Vagina (tissue), 2 donors: ENCODE results near the gene G2E3. TPM values are rescaled to one million over a fixed set of nuclear protein-coding genes. Genes with fewer than 3 reads are reported as not detected.

ENCODE experiments used
- DNase-seq, 2 donors: peaks; one replicate each; pipeline ENCODE4 v3.0.0-alpha.2; 2017; ENCODE audit errors: extremely low spot score in 2 of 2
- H3K27ac ChIP-seq: fragments of 200-600 bp; sonication (generic); one replicate; pipeline ENCODE4 v1.5.1; 2019
- H3K27me3 ChIP-seq: fragments of 200-600 bp; sonication (generic); one replicate; pipeline ENCODE4 v1.5.1; 2019
- H3K36me3 ChIP-seq, 2 donors: fragments of 200-600 bp; sonication (generic); one replicate each; pipeline ENCODE4 v1.5.1; 2017 to 2019
- H3K4me1 ChIP-seq: fragments of 200-600 bp; sonication (generic); one replicate; pipeline ENCODE4 v1.5.1; 2019
- H3K4me3 ChIP-seq, 2 donors: fragments of 200-600 bp; sonication (generic); 1 replicate in 1 of 2; 2 replicates in 1 of 2; pipeline ENCODE4 v1.5.1; 2016 to 2019
- H3K9me3 ChIP-seq: fragments of 200-600 bp; sonication (generic); one replicate; pipeline ENCODE4 v1.5.1; 2019
- CTCF ChIP-seq, 3 experiments: fragments of 450-650 bp in 2 of 3; fragments of 200-600 bp in 1 of 3; sonication (generic) in 1 of 3; IDR thresholded peaks; one replicate each; pipeline ENCODE4 v1.5.1; 2017 to 2019; ENCODE audit warnings: antibody characterized with exemption in 3 of 3, mild to moderate bottlenecking in 2 of 3, moderate library complexity in 2 of 3
- POLR2A ChIP-seq, 2 donors: fragments of 450-650 bp; IDR thresholded peaks; one replicate each; pipeline ENCODE4 v1.6.1; 2017; ENCODE audit warnings: antibody characterized with exemption in 2 of 2, mild to moderate bottlenecking in 2 of 2, moderate library complexity in 2 of 2
- POLR2AphosphoS5 ChIP-seq, 2 donors: sonication (generic); formaldehyde crosslinking; IDR thresholded peaks; one replicate each; pipeline ENCODE4 v1.9.0; 2017; ENCODE audit warnings: antibody characterized with exemption in 2 of 2, mild to moderate bottlenecking in 2 of 2, low read depth in 1 of 2; ENCODE audit not compliant: insufficient read depth in 1 of 2
- intact Hi-C: fragments of 100-400 bp; cut with DNase I; formaldehyde crosslinking; loops from one replicate; pipeline ENCODE4 v1.15.1; 2023
- total RNA-seq: library from RNA; depleted of rRNA; stranded (reverse); fragments of >200 nt; gene quantifications from one replicate; pipeline ENCODE4 v1.2.3, GENCODE V29; 2016

Gene G2E3
- total RNA-seq, 1 donor from 2014 or later = 7.4 TPM

DNA sequence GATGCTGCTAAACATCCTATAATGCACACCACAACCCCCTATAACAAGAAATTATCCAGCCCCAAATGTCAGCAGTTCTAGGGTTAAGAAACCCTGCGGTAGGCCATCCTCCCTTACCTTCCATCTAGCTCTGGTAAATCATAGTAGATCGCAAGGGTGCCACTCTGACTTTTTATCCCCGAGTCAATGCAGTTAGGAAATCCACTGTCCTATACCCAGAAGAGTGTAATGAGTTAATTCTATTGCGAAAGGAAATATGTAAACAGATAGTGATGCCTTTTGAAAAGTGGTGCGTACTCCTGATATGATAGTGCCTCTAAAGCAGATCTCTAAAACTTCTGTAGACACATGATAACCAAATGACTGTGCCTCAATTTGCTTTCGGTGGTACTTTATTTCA lies 93.0 kb downstream of the G2E3 start:
- Histone ChIP-seq H3K27ac (no peak overlapping the region), H3K36me3 (peaks cover 0 to 64% of the 10 kb centered on the region in 2 donors), H3K4me1 (no peaks in the 10 kb centered on the region), H3K4me3 (no peak overlapping the region), H3K9me3 (no peaks in the 10 kb centered on the region), H3K27me3 (no peaks in the 10 kb centered on the region)
- no peak for TF ChIP-seq POLR2A (IDR thresholded peaks at IDR 0.05)
- no peak for DNase-seq
- intact Hi-C loops = no loop called here

DNA sequence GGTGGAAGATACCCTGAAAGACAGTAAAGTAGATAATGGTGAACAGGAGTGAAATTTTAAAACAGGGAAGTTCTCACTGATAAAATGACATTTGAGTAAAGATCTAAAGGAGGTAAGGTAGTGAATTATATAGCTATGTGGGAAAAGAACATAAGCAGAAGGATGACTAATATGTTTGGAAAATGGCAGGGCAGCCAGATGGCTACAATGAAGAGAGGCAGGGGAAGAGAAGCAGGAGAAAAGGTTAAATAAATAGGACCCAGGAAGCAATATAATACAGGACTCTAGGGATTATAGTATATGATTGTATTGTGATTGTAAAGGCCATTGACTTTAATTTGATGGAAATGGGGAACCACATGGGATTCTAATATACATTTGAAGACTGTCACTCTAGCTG lies 96.2 kb downstream of the G2E3 start:
- Histone ChIP-seq H3K36me3 (peaks cover 0 to 63% of the 10 kb centered on the region in 2 donors), H3K9me3 (no peaks in the 10 kb centered on the region), H3K27me3 (no peaks in the 10 kb centered on the region), H3K4me1 (no peaks in the 10 kb centered on the region), H3K4me3 (no peak overlapping the region), H3K27ac (no peak overlapping the region)
- intact Hi-C loops = no loop called here
- TF ChIP-seq POLR2AphosphoS5 (IDR thresholded peaks at IDR 0.05; ENCODE audit: insufficient read depth in 1 of 2, low read depth in 1 of 2) = no peak
- TF ChIP-seq POLR2A (IDR thresholded peaks at IDR 0.05) = no peak
- TF ChIP-seq CTCF (IDR thresholded peaks at IDR 0.05) = no peak
- no peak for DNase-seq

GRCh38 chr14:30655658-30656057 lies 96.7 kb downstream of the G2E3 start:
- no peak for DNase-seq
- TF ChIP-seq POLR2A (IDR thresholded peaks at IDR 0.05) (no peak), CTCF (IDR thresholded peaks at IDR 0.05) (no peak), POLR2AphosphoS5 (IDR thresholded peaks at IDR 0.05; ENCODE audit: insufficient read depth in 1 of 2, low read depth in 1 of 2) (no peak)
- Histone ChIP-seq H3K27ac (no peak overlapping the region), H3K4me1 (no peaks in the 10 kb centered on the region), H3K9me3 (no peaks in the 10 kb centered on the region), H3K4me3 (no peak overlapping the region), H3K36me3 (peaks cover 0 to 59% of the 10 kb centered on the region in 2 donors), H3K27me3 (no peaks in the 10 kb centered on the region)
- intact Hi-C loops = no loop called here

DNA sequence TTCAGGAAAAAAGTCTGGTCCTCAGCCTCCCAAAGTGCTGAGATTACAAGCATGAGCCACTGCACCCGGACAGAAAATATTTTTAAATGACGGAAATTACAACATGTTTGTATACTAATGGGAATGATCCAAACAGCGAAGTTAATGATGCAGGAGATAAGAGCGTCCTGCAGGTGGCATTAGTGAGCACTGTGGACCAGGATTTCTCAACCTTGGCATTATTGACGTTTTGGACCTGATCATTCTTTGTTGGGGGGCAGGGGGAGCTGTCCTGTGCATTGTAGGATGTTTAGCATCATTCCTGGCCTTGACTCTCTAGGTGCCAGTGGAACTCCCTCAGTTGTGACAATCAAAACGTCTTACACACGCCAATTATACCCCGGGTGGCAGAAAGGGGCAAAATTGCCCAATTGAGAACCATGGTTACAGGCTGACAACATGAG lies 97.3 kb downstream of the G2E3 start:
- no peak overlapping the region for H3K27ac ChIP-seq
- TF ChIP-seq CTCF (IDR thresholded peaks at IDR 0.05) (peak in 2 of 3 experiments; percentile 54 to 57), POLR2A (IDR thresholded peaks at IDR 0.05) (no peak)

GRCh38 chr14:30657050-30657449 lies 98.1 kb downstream of the G2E3 start:
- Histone ChIP-seq H3K9me3 (no peaks in the 10 kb centered on the region), H3K27me3 (no peaks in the 10 kb centered on the region), H3K36me3 (peaks cover 0 to 52% of the 10 kb centered on the region in 2 donors), H3K27ac (no peak overlapping the region), H3K4me3 (no peak overlapping the region), H3K4me1 (no peaks in the 10 kb centered on the region)
- no peak for TF ChIP-seq POLR2AphosphoS5 (IDR thresholded peaks at IDR 0.05; ENCODE audit: insufficient read depth in 1 of 2, low read depth in 1 of 2)
- no peak for TF ChIP-seq POLR2A (IDR thresholded peaks at IDR 0.05)
- TF ChIP-seq CTCF (IDR thresholded peaks at IDR 0.05) = no peak
- no peak for DNase-seq
- intact Hi-C loops = no loop called here

More for the DNA sequence above, 97.3 kb downstream of the G2E3 start:
- Histone ChIP-seq H3K27me3 (no peaks in the 10 kb centered on the region), H3K9me3 (no peaks in the 10 kb centered on the region), H3K4me3 (no peak overlapping the region), H3K4me1 (no peaks in the 10 kb centered on the region), H3K36me3 (peaks cover 0 to 58% of the 10 kb centered on the region in 2 donors)
- intact Hi-C loops = no loop called here
- no peak for DNase-seq
